Heart left ventricle (tissue), 16 donors: ENCODE results near the gene AVPR2. TPM values are rescaled to one million over a fixed set of nuclear protein-coding genes. Genes with fewer than 3 reads are reported as not detected.

ENCODE experiments used
- ATAC-seq, 4 donors: fragments of 200-7000 bp; cut with Tn5 transposase; one replicate each; pipeline ENCODE4 v1.9.1; 2020 to 2022; ENCODE audit warnings: moderate library complexity in 4 of 4, mild to moderate bottlenecking in 3 of 4, moderate number of reproducible peaks in 1 of 4
- DNase-seq, 5 donors: peaks; one replicate each; pipeline ENCODE4 v3.0.0-alpha.2; 2020
- H3K27ac ChIP-seq, 12 donors: fragments of 200-600 bp; sonication (generic) in 4 of 12; one replicate each; pipeline versions ENCODE4 v1.5.0 to v1.8.0; 2016 to 2022; ENCODE audit warnings: mild to moderate bottlenecking in 2 of 12
- H3K27me3 ChIP-seq, 9 donors: fragments of 200-600 bp; sonication (generic) in 2 of 9; one replicate each; pipeline versions ENCODE4 v1.5.1 to v1.8.0; 2016 to 2022; ENCODE audit warnings: mild to moderate bottlenecking in 3 of 9
- H3K36me3 ChIP-seq, 9 donors: fragments of 200-600 bp; sonication (generic) in 2 of 9; one replicate each; pipeline versions ENCODE4 v1.5.0 to v1.8.0; 2018 to 2022; ENCODE audit warnings: mild to moderate bottlenecking in 2 of 9
- H3K4me1 ChIP-seq, 12 donors: fragments of 200-600 bp; sonication (generic) in 4 of 12; one replicate each; pipeline versions ENCODE4 v1.5.0 to v1.8.0; 2016 to 2022; ENCODE audit warnings: mild to moderate bottlenecking in 3 of 12
- H3K4me3 ChIP-seq, 12 donors: fragments of 200-600 bp; sonication (generic) in 4 of 12; one replicate each; pipeline versions ENCODE4 v1.5.0 to v1.8.0; 2017 to 2022; ENCODE audit warnings: mild to moderate bottlenecking in 9 of 12, moderate library complexity in 4 of 12
- H3K9me3 ChIP-seq, 12 donors: fragments of 200-600 bp; sonication (generic) in 4 of 12; one replicate each; pipeline versions ENCODE4 v1.5.0 to v1.8.0; 2016 to 2022; ENCODE audit warnings: mild to moderate bottlenecking in 1 of 12
- CTCF ChIP-seq, 12 donors: fragments of 200-600 bp; sonication (generic) in 4 of 12; IDR thresholded peaks; one replicate each; pipeline versions ENCODE4 v1.5.0 to v1.8.0; 2018 to 2022; ENCODE audit warnings: antibody characterized with exemption in 12 of 12, mild to moderate bottlenecking in 5 of 12
- POLR2A ChIP-seq, 2 donors: fragments of 450-650 bp; IDR thresholded peaks; one replicate each; pipeline ENCODE4 v1.6.1; 2017; ENCODE audit warnings: antibody characterized with exemption in 2 of 2, mild to moderate bottlenecking in 2 of 2, moderate library complexity in 2 of 2
- WGBS, 4 donors: extraction: QIAGEN DNeasy Blood & Tissue Kit in 2 of 4; methylation state at CpG; one replicate each; pipeline versions ENCODE4 v1.1.5 to v1.1.7; 2013 to 2018; 5-methylcytosine and 5-hydroxymethylcytosine counted together
- intact Hi-C, 10 donors: fragments of 100-400 bp; cut with DNase I; formaldehyde crosslinking; loops; one replicate each; pipeline versions ENCODE4 v1.11.1 to v1.14.2; 2022
- polyA plus RNA-seq, 2 donors: library from polyadenylated mRNA; stranded (reverse); fragments of 200-250 nt; gene quantifications; one replicate each; pipeline ENCODE4 v1.2.3, GENCODE V29; 2013
- total RNA-seq, 9 donors: library from RNA; depleted of rRNA in 2 of 9; stranded (reverse); fragments of >200 nt in 2 of 9; fragmentation: NEBNext Ultra II Directional in 3 of 9; extraction: Animal tissue kit (Norgen Biotek cat#: 25700) in 3 of 9; gene quantifications; one replicate each; pipeline versions ENCODE4 v1.1.0 to v1.2.4, GENCODE V29; 2016 to 2023
- donor health status: ischemic (EF 13 %, LVEDD 7.1; RV severe dilation, severe dysfunction).
- donor health status: healthy with polysubstance abuse.
- donor health status: DM: no; HTN: yes; CAD: no.
- donor health status: DM: no; HTN: no; CAD: no.
- donor health status: ischemic (EF 25% LVEDD 6.9; RV normal size, moderate dysfunction).
- donor health status: ischemic (EF 25% LVEDD 5.7; RV mildly dilated, moderate dysfunction).
- donor health status: healthy.
- donor health status: DM: yes; HTN: yes; CAD: no.
- donor health status: ischemic (EF 35%, LVEDD 5.7; RV mildly dilated, moderate dysfunction).
- donor health status: nonischemic (EF 11% LVEDD 7.7; RV severe dilation, severe dysfunction).
- donor health status: DM: yes; HTN: yes; CAD: no.
- donor health status: PGD.
- donor health status: ischemic (EF 29% LVEDD 5.4; RV normal size, mild dysfunction).
- donor health status: nonischemic (EF 23%, LVEDD 6.1; RV moderate dilation, normal function).

The AVPR2 gene
- total and polyA plus RNA-seq, 11 donors = 2.2 to 10.5 (median 3.1) TPM

GRCh38 chrX:153883163-153883843 is 21.2 kb upstream of the AVPR2 start:
- Histone ChIP-seq H3K27ac (no peak overlapping the region), H3K9me3 (no peaks in the 10 kb centered on the region), H3K36me3 (no peaks in the 10 kb centered on the region), H3K27me3 (peaks cover 0 to 95% (median 23%) of the 10 kb centered on the region in 9 donors), H3K4me1 (peaks cover 0 to 20% (median 0%) of the 10 kb centered on the region in 12 donors), H3K4me3 (no peak overlapping the region)
- TF ChIP-seq CTCF (IDR thresholded peaks at IDR 0.05) = no peak
- TF ChIP-seq POLR2A (IDR thresholded peaks at IDR 0.05) = no peak
- ATAC-seq (no peak), DNase-seq (peak in 2 of 5 donors; percentile 9 to 18)
- 29 to 59% (median 55%) methylated on average over 7 to 13 of the region's 13 CpGs for WGBS, 4 donors
- intact Hi-C loops = no loop called here

GRCh38 chrX:153884136-153884535 is 20.3 kb upstream of the AVPR2 start:
- intact Hi-C loops = no loop called here
- Histone ChIP-seq H3K27ac (no peak overlapping the region), H3K36me3 (no peaks in the 10 kb centered on the region), H3K9me3 (no peaks in the 10 kb centered on the region), H3K27me3 (peaks cover 0 to 95% (median 23%) of the 10 kb centered on the region in 9 donors), H3K4me3 (no peak overlapping the region), H3K4me1 (peaks cover 0 to 20% (median 0%) of the 10 kb centered on the region in 12 donors)
- 53 to 64% (median 58%) methylated on average over 13 of the region's 13 CpGs for whole genome bisulfite sequencing, 4 donors
- no peak for TF ChIP-seq CTCF (IDR thresholded peaks at IDR 0.05)
- no peak for TF ChIP-seq POLR2A (IDR thresholded peaks at IDR 0.05)
- DNase-seq (peak in 2 of 5 donors; percentile 3 to 27), ATAC-seq (no peak)

GRCh38 chrX:153884590-153884989 is 19.9 kb upstream of the AVPR2 start:
- WGBS, 4 donors = 48 to 70% (median 54%) methylated on average over 6 of the region's 6 CpGs
- intact Hi-C loops = no loop called here
- Histone ChIP-seq H3K27me3 (peaks cover 0 to 95% (median 23%) of the 10 kb centered on the region in 9 donors), H3K36me3 (no peaks in the 10 kb centered on the region), H3K27ac (no peak overlapping the region), H3K9me3 (no peaks in the 10 kb centered on the region), H3K4me1 (peaks cover 0 to 20% (median 0%) of the 10 kb centered on the region in 12 donors), H3K4me3 (peak overlapping the region in 1 of 12 donors; percentile 38)
- ATAC-seq (no peak), DNase-seq (peak in 2 of 5 donors; percentile 3 to 12)
- TF ChIP-seq POLR2A (IDR thresholded peaks at IDR 0.05) = no peak
- no peak for TF ChIP-seq CTCF (IDR thresholded peaks at IDR 0.05)

- H3K9me3 ChIP-seq = no peaks in the 10 kb centered on the region
- no peaks in the 10 kb centered on the region for H3K36me3 ChIP-seq
- ATAC-seq (no peak), DNase-seq (peak in 1 of 5 donors; percentile 14)
- peaks cover 0 to 20% (median 0%) of the 10 kb centered on the region in 12 donors for H3K4me1 ChIP-seq
- WGBS, 4 donors = 5 to 47% (median 20%) methylated on average over 21 to 32 of the region's 32 CpGs
- H3K27me3 ChIP-seq = peaks cover 0 to 93% (median 23%) of the 10 kb centered on the region in 9 donors
- peak overlapping the region in 5 of 12 donors; percentile 6 to 38 (median 28) for H3K4me3 ChIP-seq
- TF ChIP-seq CTCF (IDR thresholded peaks at IDR 0.05) (no peak), POLR2A (IDR thresholded peaks at IDR 0.05) (no peak)
- H3K27ac ChIP-seq = no peak overlapping the region
- intact Hi-C loops = loop anchor here in 1 of 10 donors (5.0 kb wide), 1 partner anchor 58 kb away; no protein-coding TSS in a partner anchor
Measured at GRCh38 chrX:153885208-153885787, 19.2 kb upstream of the AVPR2 start.
